C4-2B (cell line): ENCODE results near the gene ZNF723.

Source experiments
- CTCF ChIP-seq: fragments of 450-650 bp; conservative IDR thresholded peaks from 2 replicates; pipeline ENCODE4 v1.5.1; 2017; ENCODE audit warnings: mild to moderate bottlenecking
- ZFX ChIP-seq: fragments of 450-650 bp; IDR thresholded peaks from 2 replicates; pipeline ENCODE4 v1.6.1; 2017

- TF ChIP-seq CTCF (no peak), ZFX (no peak)
Measured at GRCh38 chr19:22807061-22807835, 24.8 kb upstream of the ZNF723 start.
